Stimulated activated naive CD4-positive, alpha-beta T cell (primary cell): ENCODE data around the gene LYST.

ENCODE experiments used
- DNase-seq, 6 experiments: peaks; one replicate each; lab custom pipeline; 2025; lab: John Stamatoyannopoulos, UW

Gene LYST

DNA sequence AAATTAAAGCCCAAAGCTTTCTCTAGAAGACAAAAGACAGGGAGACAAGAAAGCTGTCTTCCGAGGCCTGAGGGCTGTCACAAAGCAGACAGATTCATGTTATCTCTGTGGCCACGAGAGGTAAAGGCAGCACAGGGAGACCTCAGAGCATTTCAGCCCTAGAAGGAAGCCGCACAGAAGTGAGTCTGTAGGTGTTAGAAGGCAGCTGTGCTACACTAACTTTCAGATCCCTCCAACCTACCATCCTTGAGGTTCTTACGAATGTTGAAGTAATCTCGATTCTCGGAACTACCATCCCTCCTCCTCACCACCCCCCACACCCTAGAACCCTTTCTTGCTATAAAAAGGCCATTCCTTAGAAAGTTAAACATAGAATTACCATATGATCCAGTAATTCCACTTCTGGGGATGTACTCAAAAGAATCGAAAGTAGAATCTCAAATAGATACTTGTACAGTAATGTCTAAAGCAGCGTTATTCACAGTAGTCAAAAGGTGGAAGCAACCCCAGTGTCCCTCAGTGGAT, 21.5 kb upstream of the LYST start:
- peak in 4 of 6 experiments; percentile 4 to 42 (median 19) for DNase-seq

DNA sequence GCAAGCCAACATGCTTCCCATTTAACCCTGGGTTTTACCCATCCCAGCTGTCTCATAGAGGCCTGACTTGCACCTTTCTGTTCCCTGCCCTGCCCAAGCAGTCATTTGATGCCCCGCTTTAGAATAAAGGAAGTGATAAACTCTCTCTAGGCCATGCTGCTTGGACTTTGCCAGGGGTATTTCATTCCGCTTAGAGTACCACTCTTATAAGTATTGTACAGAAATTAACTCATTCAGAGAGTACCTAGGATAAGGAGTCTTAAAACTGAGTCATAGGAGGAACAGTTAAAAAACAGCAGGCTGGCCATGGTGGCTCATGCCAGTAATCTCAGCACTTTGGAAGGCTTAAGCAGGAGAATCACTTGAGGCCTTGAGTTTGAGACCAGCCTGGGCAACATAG, 21.0 kb upstream of the LYST start:
- no peak for DNase-seq

DNA sequence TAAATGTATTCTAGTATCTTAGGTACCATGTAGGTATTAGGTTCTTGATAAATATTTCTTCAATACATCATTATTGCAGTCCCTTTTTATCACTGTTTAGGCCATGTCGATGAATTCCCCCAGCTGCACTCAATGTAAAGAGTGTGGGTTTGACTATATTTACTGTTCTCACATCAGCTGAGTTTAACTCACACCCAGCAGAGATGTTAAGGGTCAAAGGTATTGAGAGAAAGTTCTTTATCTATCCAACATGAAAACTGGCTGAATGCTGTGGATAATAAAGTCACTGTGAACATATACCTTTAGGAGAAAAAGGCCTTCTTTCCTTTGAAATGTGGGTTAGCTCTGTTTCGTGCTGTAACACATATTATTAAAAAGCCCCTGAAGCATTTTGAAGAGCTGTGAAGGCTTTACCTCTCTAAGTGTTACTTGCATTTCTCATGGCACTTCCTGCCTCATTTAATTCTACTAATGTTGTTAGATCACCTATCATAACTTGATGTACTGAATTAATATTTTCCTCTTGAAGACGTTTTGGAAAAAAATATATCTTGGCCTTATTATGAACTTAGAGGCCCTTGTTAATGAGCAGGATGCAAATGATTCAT, 19.1 kb upstream of the LYST start:
- DNase-seq: no peak

DNA sequence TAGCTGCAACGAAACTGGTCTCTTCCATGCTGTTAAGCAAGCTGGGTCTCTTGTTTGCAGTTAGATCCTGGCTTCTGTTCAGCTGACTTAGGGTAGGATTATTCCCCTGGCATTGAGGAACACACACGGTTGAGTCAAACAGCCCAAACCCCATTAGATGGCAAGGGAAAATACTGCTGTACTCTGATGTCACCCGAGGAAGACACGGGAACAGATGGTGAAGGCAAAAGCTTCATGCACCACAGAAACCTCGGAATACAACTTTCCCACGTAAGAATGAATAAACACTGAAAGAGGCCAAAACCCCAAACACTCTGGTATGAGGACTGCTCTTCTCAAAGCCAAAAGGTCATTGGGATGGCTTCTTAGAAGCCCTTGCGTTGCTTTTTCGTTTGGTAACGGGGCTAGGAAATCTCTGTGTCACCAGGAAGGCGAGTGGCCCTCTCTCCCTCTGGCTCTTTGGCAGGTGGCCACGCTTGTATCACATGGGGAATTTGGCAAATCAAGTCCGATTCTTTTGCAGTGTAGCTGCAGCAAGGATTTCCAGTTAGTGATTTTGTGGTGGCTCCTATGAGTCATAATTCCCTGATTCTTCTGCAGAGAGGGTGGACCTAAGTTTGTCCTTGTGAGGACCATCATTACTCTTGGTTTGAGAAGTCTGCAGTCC, 16.7 kb upstream of the LYST start:
- no peak for DNase-seq

DNA sequence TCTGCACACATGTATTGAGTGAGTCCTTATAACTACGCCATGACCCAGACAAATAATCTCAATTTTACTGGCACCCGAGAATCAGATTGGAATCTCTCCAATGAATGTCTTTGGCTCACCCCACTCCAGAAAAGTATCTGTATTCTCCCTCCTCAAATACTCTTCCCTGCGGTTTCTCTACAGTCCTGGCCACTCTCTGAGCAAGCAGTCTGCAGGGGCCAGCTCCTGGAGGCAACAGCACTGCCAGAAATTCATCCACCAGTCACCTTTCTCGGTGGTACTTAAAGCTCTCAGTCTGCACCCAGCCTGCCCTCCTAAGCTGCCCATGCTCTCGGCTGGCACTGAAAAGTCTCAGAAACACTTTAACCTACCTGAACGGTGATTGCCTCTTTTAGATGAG, 16.1 kb upstream of the LYST start:
- DNase-seq: no peak

DNA sequence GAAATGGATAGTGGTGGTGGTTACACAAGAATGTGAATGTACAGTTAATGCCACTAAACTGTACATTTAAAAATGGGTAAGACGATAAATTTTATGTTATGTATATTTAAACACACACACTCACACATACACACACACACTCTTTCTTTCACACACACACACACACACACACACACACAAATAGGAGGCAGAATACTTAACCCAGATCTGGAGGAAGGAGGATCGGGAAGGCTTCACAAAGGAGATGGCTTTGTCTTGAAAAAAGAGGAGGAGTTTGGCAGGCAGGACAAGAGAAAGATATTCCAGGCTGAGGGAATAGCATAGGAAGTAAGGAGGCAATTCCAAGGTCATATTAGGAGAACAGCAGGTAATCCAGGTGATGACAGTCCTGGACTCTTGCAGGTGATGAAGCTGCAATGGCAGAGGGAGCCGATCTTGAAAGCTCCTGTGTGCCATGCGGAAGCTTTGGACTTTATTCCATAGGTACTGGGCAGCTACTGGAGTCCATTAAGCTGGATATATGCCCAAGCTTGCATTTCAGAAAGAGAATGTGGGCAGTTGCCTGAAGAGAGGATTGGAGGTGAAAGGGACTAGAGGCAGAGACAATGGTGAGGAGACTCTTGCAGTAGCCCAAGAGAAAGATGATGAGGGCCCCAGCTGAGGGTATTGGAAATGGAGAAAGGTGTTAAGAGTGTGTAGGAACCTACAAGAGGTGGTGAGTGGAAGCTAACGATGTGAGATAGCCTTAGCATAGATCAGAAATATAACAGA, 15.4 kb upstream of the LYST start:
- DNase-seq: no peak

DNA sequence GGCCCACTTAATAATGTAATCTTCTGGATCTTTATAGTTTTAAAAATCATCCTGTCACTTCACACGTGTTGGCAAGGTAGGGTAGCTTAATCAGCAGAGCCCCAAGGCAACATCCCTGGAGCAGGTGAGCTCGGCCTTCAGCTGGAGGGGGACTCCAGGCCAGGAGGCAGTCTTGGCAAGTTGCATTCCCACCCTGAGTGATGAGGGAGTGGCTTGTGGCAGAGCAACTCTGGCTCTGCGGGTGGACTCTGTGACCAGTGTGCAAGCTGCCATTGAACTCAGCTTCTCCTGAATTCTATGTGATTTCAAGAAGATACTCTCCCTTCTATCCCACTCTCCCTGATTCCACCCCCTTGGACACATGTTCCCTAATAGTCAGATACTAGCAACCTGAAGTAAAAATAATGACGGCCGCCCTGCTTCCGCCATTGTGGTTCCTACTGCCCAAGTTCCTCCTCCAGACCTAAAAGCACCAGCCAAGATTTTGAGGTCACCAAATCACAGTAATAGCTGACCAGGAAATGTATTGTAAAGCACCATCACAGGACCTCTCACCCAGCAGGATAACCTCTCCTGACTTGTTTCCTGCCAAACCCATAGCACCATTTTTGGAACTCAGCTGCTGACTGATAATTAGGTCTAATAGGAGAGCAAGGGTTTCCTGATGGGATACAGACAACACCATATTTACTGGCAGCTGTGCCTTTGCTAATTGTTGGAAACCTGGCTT, 11.5 kb upstream of the LYST start:
- no peak for DNase-seq

DNA sequence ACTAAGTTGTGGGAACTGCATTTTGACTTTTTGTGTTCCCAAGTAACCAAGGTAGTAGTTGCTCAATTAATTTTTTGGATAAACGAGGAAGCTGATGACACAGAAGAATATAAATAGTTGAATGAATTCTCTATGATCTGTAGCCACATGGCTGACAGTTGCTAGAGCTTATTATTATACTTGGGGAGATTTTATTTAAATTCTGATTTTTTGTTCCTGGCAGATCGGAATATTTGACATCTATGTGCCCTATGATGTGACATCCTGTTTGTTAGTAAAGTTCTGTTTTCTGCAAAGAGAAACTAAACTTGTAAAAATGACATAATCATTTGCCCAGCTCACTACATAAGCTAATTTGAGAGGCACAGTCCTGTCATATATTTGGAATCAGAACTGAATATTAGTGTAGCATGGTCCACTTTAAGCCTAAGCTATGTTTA, 9.7 kb upstream of the LYST start:
- no peak for DNase-seq

DNA sequence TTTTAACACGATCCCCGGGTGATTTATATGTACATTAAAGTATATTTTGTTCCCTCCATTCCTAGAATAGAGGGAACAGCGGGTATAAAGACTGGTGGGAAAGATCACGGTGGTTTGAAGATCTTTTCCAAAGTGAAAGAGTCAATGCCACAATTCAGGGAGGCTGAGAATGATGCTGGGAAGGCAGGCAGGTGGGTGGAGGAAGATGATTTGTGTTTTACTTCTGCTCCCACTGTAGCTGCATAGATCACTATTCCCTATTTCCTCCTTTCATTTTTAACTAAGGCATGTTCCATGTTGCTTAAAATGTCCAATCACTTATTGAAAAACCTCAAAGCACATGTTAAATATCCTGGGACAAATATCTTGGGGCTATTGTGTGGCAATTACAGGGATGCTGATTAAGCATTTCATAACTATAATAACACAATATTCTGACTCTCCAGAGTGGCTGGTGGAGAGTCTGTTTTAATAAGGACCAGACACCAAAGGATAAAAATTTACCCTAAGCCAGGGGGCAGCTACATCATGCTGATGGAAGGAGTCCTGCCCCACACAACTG, 8.4 kb upstream of the LYST start:
- DNase-seq: no peak

DNA sequence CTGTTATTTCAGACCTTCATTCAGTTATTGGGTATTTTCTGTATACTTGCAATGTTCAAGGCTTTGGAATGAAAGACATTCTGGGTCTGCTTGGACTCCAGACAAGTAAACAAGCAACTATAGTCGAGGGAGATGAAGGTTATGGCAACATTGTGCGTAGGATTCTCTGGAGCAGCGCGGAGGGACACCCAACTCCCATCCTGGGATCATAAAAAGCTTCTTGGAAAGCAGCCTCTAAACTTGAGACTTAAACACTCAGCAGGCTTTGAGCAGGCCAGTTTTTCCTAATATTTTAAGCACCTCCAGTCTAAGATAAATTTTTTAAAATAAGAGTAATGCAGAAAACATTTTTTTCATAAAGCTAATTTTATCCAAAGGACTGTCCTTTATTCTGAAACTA, 7.6 kb upstream of the LYST start:
- no peak for DNase-seq

DNA sequence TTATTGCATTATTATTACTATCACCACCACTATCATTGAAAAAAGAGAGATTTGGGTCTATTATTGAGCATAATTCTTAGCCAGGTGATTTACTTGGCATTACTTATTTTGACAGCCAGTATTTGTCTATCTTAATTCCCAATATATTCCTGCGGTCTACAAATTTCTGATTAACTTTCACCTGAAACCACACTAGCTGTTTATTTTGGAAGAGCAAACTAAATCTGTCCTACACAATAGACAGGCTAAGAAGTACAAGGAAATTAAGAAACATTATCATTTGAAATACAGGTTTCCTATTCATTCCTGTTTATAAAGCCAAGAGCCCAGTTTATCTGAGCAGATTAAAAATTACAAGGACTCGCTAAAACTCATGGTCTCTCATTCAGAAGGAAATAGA, 6.9 kb upstream of the LYST start:
- no peak for DNase-seq

DNA sequence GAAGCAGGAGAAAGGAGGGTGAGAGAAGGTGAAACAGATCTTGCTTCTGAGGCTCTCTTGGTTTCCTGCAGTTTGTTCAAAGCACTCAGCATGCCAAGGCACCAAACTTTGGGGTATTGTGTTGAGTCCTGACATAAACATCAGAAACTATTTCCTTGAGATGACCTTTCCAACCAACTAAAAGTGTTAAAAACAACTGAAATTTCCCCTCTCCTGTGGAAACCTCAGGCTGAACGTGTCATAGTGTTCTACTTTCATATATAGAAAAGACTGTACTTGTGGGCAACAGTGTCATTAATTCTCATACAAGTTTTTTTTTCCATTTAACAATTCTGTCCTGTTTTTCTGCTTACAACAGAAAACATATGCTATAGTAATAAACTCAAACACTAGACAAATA, 6.3 kb upstream of the LYST start:
- no peak for DNase-seq

DNA sequence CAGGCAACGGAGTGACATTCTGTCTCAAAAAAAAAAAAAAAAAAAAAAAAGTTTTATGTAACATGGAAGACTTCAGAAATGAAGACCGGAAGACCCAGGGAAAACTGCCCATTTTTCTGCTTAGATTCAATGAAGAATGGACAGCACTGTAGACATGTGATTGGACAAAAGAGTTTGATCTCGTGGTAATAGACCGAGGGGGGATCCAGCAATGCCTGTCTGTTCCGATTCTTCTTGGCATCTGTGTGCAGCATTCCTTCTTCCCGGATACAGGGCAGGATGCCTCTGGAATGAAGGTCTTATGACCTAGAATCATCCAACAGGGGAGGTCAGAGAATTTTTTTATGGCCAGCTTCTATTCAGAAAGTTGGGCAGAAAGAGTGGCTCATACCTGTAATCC, 5.6 kb upstream of the LYST start:
- DNase-seq: no peak

DNA sequence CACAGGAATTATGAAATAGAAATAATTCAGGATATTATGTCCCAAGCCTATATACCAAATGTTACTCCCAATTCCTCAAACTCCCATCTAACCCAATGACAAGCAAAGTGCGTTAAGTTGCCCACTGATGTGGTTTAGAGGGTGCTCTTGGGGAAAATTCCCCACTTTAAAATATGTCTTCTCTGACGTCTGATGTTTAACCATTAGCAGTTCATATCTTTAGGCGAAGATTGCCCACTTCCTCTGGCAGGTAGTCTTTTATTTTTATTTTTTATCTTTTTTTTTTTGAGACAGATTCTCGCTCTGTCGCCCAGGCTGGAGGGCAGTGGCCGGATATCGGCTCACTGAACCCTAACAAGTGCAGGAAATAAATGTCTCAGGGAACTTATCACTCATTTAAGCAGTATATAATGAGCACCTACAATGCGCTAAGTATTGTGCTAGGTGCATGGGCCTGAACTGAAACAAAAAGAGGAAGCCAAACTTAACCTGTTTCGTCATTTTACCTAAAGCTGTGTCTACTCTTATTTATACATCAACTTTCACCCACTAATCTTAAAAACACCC, 1.3 kb upstream of the LYST start:
- DNase-seq: peak; percentile 32 to 89 (median 70)

DNA sequence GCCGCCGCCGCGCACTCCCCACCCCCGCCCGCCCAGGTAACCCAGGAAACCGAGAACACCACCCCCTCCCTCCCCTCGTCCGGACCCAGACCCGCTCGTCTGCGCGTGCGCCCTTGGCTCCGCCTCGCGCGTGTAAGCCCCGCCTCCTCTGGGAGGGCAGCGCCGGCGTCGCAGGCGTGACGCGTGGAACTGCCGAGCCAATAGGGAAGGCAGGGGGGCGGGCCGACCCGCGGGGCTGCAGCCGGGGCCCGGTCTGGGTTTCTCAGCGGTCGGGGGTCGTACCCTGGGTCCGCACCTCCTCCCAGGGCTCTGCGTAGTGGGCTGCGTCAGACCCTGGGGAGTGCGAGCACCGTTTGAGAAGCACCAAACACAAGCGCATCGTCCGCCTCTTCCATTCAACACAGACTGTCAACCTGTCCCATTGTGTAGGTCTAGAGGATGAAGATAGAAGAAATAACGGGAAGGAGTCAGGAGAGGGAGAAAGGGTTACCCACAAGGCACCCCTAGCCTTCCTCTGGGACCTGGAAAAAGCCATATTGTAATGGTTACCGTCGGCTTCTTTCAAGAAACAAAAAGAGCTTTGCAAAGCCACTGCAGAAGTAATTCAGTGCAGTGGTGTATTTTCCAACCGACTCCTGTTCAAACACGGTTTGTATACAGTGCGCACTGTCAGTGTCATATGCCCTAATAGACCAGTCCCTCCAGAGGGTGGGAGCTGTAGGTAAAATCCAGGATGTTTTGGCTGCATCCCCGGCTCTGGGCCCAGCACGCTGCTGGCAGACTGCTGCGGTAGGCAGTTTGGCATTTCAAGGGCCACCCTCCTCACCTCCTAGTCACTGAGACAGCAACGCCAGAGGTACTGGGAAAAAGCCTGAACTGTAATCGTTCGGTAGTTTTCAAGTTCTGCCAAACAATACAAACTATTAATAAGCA, 473 bp upstream of the LYST start:
- peak; percentile 96 to 99 (median 97) for DNase-seq

DNA sequence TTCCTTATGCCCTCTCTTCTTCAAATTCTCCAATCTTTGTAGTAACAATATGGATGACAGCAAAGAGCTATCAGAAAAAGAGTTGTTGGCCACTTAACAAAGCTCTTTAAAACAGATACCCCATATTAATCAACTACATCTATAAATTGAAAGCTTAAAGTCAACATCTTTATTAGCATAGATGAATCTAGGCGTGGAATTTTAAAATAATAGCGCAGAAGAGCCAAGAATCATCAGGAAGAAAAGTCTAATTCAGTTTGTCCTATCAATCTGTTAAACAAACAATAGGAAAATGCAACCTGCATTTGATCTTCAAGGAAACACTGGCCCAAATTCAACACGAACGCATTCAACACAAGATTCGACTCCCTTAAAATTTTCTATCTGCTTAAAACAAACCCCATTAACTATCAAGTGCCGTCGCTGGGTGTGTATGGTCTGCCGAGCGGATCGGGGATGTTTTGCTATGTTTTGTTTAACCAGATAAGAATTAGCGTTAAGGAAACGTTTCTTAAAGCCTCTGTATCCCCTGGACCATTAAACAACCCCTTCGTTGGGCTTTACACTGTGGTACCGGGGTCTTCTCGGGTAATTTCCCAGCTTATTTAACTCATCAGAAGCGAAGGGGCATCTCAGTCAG, 1.0 kb downstream of the LYST start:
- peak in 1 of 6 experiments; percentile 18 for DNase-seq

DNA sequence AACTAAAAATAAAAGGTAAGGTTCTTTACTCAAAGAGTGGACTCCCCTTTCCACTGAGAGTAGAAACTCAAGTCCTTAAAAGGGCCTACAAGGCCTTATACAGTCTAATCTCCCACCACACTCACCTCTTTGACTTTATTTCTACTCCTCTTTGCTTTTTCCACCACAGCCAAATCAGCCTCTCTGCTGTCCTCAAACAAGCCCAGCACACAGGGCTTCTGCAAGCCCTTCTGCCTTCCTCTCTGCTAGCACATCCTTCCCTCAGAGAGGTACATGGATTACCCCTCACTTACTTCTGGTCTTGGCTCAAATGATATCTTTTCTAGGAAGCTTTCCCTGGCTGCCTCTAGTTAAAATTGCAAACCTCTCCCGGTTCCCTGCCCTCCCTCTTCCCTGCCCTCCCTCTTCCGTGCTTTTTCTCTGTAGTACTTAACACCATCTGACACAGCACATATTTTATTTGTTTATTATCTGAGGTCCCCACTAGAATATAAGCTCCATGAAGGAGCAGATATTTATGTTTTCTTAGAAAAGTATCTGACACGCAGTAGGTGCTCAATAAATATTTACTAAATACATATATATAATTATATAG, 1.7 kb downstream of the LYST start:
- DNase-seq: no peak

DNA sequence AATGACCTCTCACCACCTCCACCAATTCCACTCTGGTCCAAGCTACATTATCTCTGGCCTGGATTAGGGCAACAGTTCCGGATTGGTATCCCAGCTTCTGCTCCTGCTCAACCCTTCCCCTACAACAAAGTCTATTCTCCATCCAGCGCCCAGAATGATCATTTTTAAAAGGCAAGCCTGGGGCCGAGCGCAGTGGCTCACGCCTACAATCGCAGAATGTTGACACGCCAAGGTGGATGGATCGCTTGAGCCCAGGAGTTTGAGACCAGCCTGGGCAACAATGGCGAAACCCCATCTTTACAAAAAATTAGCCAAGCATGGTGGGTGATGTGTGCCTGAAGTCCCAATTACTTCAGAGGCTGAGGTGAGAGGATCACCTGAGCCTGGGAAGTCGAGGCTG, 2.2 kb downstream of the LYST start:
- DNase-seq: no peak

DNA sequence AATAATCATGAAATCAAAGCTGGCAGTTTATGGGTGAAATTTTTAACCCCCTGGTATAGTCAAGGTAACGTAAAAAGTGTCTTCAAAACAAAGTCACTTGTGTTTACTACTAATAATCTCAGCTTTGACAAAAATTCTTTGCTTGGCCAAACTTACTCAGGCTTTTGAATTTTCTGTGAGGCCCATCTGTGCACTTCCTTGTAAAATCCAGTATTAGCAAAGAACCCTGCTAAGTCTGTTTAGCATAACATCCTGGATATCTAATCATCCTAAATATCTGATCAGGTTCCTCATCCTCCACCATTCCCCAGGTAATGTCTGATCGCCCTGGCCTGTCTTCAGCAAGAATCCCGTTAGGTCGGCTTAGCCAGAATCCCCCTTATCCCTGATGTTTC, 3.0 kb downstream of the LYST start:
- no peak for DNase-seq

DNA sequence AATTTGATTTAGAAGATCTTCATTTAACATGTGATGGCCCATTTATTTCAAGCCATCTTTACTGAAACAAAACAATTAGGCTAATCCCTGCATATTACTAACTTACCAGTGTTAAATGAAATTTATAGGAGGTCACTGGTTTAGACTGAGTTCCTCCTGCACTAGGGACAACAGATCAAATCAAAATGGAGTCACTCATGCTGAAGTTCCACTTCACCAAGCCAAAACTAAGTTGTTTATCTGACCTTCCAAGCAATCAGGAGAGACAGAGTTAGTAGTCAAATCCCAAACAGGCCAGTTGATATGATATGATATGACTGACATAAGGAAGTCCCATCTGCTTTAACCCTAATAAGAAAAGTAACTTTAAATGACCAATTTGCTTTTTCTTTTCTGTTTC, 4.8 kb downstream of the LYST start:
- no peak for DNase-seq
